Endothelial cell (in vitro differentiated cells): Measurements from ENCODE around the gene MAPKAP1. TPM values are rescaled to one million over a fixed set of nuclear protein-coding genes. Genes with fewer than 3 reads are reported as not detected.

Experiments used
- DNase-seq: peaks from one replicate; pipeline ENCODE4 v3.0.0; 2021; ENCODE audit warnings: low spot score
- H3K27ac Mint-ChIP-seq: one replicate; pipeline ENCODE4 v1.8.0; 2021; ENCODE audit warnings: mixed read lengths, inconsistent platforms; ENCODE audit not compliant: unreplicated experiment
- H3K27me3 Mint-ChIP-seq: one replicate; pipeline ENCODE4 v1.8.0; 2021; ENCODE audit warnings: mild to moderate bottlenecking, moderate library complexity, mixed read lengths, inconsistent platforms; ENCODE audit not compliant: unreplicated experiment
- H3K36me3 Mint-ChIP-seq: one replicate; pipeline ENCODE4 v1.8.0; 2021; ENCODE audit warnings: mild to moderate bottlenecking, low read depth, mixed read lengths, inconsistent platforms; ENCODE audit not compliant: unreplicated experiment
- H3K4me1 Mint-ChIP-seq: one replicate; pipeline ENCODE4 v1.8.0; 2021; ENCODE audit warnings: mild to moderate bottlenecking, mixed read lengths, inconsistent platforms; ENCODE audit not compliant: unreplicated experiment
- H3K4me3 Mint-ChIP-seq: one replicate; pipeline ENCODE4 v1.8.0; 2021; ENCODE audit warnings: mild to moderate bottlenecking, mixed read lengths, inconsistent platforms; ENCODE audit not compliant: unreplicated experiment
- H3K9me3 Mint-ChIP-seq: one replicate; pipeline ENCODE4 v1.8.0; 2021; ENCODE audit warnings: mixed read lengths, inconsistent platforms; ENCODE audit not compliant: unreplicated experiment
- CTCF ChIP-seq: fragments of 200-600 bp; sonication (generic); IDR thresholded peaks from one replicate; pipeline ENCODE4 v1.5.0; 2021; ENCODE audit warnings: antibody characterized with exemption; ENCODE audit not compliant: unreplicated experiment
- total RNA-seq: library from RNA; stranded (reverse); fragmentation: NEBNext Ultra II Directional; extraction: Animal tissue kit (Norgen Biotek cat#: 25700); gene quantifications from one replicate; pipeline ENCODE4 v1.2.1, GENCODE V29; 2021; ENCODE audit not compliant: unreplicated experiment

The MAPKAP1 gene
- total RNA-seq, 1 donor from 2014 or later: 74.6 TPM

GRCh38 chr9:125515983-125516940 is 190.7 kb downstream of the MAPKAP1 start:
- Mint-ChIP-seq H3K27ac (no peak overlapping the region), H3K27me3 (peaks cover 4% of the 10 kb centered on the region), H3K4me3 (no peak overlapping the region), H3K9me3 (no peaks in the 10 kb centered on the region), H3K4me1 (no peaks in the 10 kb centered on the region), H3K36me3 (no peaks in the 10 kb centered on the region)
- DNase-seq: no peak
- TF ChIP-seq CTCF: no peak

- no peak for DNase-seq
- no peak for TF ChIP-seq CTCF
- Mint-ChIP-seq H3K27me3 (peaks cover 4% of the 10 kb centered on the region), H3K27ac (no peak overlapping the region), H3K9me3 (no peaks in the 10 kb centered on the region), H3K36me3 (no peaks in the 10 kb centered on the region), H3K4me1 (no peaks in the 10 kb centered on the region), H3K4me3 (no peak overlapping the region)
These were observed 191.7 kb downstream of the MAPKAP1 start for GRCh38 chr9:125515281-125515680.

GRCh38 chr9:125514468-125514867 is 192.5 kb downstream of the MAPKAP1 start:
- no peaks in the 10 kb centered on the region for H3K4me1 Mint-ChIP-seq
- TF ChIP-seq CTCF: no peak
- no peak overlapping the region for H3K27ac Mint-ChIP-seq

GRCh38 chr9:125513668-125514413 is 193.2 kb downstream of the MAPKAP1 start:
- no peaks in the 10 kb centered on the region for H3K36me3 Mint-ChIP-seq
- H3K27ac Mint-ChIP-seq: no peak overlapping the region
- H3K4me3 Mint-ChIP-seq: no peak overlapping the region
- no peak for DNase-seq
- no peak for TF ChIP-seq CTCF
- no peaks in the 10 kb centered on the region for H3K4me1 Mint-ChIP-seq
- H3K9me3 Mint-ChIP-seq: no peaks in the 10 kb centered on the region
- H3K27me3 Mint-ChIP-seq: peaks cover 2% of the 10 kb centered on the region

More at GRCh38 chr9:125514468-125514867, 192.5 kb downstream of the MAPKAP1 start:
- H3K9me3 Mint-ChIP-seq: no peaks in the 10 kb centered on the region
- DNase-seq: no peak
- peaks cover 4% of the 10 kb centered on the region for H3K27me3 Mint-ChIP-seq
- H3K4me3 Mint-ChIP-seq: no peak overlapping the region
- no peaks in the 10 kb centered on the region for H3K36me3 Mint-ChIP-seq
